Erythroblast (primary cell): ENCODE measurements around the gene ABCB9.

ENCODE experiments used
- DNase-seq, 2 experiments: peaks; one replicate each; lab custom pipeline; 2025; lab: John Stamatoyannopoulos, UW
- GATA1 ChIP-seq: IDR thresholded peaks from 2 replicates; pipeline ENCODE4 v1.6.1; 2011; ENCODE audit warnings: low read depth, mild to moderate bottlenecking, control low read depth, low read length, moderate library complexity
- POLR2A ChIP-seq: IDR thresholded peaks from 2 replicates; pipeline ENCODE4 v1.6.1; 2011; ENCODE audit warnings: mild to moderate bottlenecking, low read length

ABCB9 gene

GRCh38 chr12:122989874-122990419 lies 23.7 kb upstream of the ABCB9 start:
- DNase-seq: no peak
- no peak for TF ChIP-seq POLR2A
- no peak for TF ChIP-seq GATA1

- no peak for DNase-seq
- TF ChIP-seq GATA1 (no peak), POLR2A (no peak)
Measured at GRCh38 chr12:122989225-122989839, 23.1 kb upstream of the ABCB9 start.

GRCh38 chr12:122988612-122989212 lies 22.4 kb upstream of the ABCB9 start:
- TF ChIP-seq GATA1 (no peak), POLR2A (no peak)
- DNase-seq: no peak

GRCh38 chr12:122988036-122988435 lies 21.8 kb upstream of the ABCB9 start:
- DNase-seq: no peak
- TF ChIP-seq POLR2A: no peak
- no peak for TF ChIP-seq GATA1

GRCh38 chr12:122987086-122987951 lies 21.1 kb upstream of the ABCB9 start:
- no peak for DNase-seq
- TF ChIP-seq POLR2A (no peak), GATA1 (no peak)

GRCh38 chr12:122986258-122986871 lies 20.1 kb upstream of the ABCB9 start:
- DNase-seq: no peak
- TF ChIP-seq POLR2A (no peak), GATA1 (no peak)

- DNase-seq: no peak
- TF ChIP-seq GATA1: no peak
- TF ChIP-seq POLR2A: no peak
Measured at GRCh38 chr12:122985338-122986257, 19.3 kb upstream of the ABCB9 start.

- no peak for TF ChIP-seq POLR2A
- no peak for TF ChIP-seq GATA1
- DNase-seq: no peak
Measured at GRCh38 chr12:122984612-122985337, 18.5 kb upstream of the ABCB9 start.

GRCh38 chr12:122983789-122984515 lies 17.7 kb upstream of the ABCB9 start:
- TF ChIP-seq POLR2A: no peak
- TF ChIP-seq GATA1: no peak
- DNase-seq: no peak

GRCh38 chr12:122982963-122983788 lies 16.9 kb upstream of the ABCB9 start:
- TF ChIP-seq GATA1: no peak
- no peak for TF ChIP-seq POLR2A
- DNase-seq: no peak

GRCh38 chr12:122982477-122982815 lies 16.2 kb upstream of the ABCB9 start:
- no peak for TF ChIP-seq POLR2A
- TF ChIP-seq GATA1: no peak
- DNase-seq: no peak
